HCT116 (cell line): ENCODE measurements around the gene LILRB3.
"Not testable (repeated sequence)": the region's sequence is repeated elsewhere in the genome, so short reads cannot be mapped to it uniquely, and the experiment has no call there.

Experiments used
- POLR2A ChIP-seq: IDR thresholded peaks from 2 replicates; pipeline ENCODE4 v1.7.0; 2011; ENCODE audit warnings: borderline replicate concordance; ENCODE audit not compliant: insufficient read depth, insufficient read length; ENCODE audit errors: extremely low read depth
- RAD21 ChIP-seq: IDR thresholded peaks from 2 replicates; pipeline ENCODE4 v1.6.1; 2012; ENCODE audit warnings: low read depth, mild to moderate bottlenecking

GRCh38 chr19:54222474-54223276 lies at the start of gene LILRB3:
- TF ChIP-seq RAD21, POLR2A: not testable (repeated sequence)
